SKM-1 (cell line): ENCODE measurements around the gene LRRC4C.

Experiments used
- DNase-seq: peaks from one replicate; lab custom pipeline; 2025; ENCODE audit not compliant: unreplicated experiment; lab: John Stamatoyannopoulos, UW

LRRC4C gene

DNA sequence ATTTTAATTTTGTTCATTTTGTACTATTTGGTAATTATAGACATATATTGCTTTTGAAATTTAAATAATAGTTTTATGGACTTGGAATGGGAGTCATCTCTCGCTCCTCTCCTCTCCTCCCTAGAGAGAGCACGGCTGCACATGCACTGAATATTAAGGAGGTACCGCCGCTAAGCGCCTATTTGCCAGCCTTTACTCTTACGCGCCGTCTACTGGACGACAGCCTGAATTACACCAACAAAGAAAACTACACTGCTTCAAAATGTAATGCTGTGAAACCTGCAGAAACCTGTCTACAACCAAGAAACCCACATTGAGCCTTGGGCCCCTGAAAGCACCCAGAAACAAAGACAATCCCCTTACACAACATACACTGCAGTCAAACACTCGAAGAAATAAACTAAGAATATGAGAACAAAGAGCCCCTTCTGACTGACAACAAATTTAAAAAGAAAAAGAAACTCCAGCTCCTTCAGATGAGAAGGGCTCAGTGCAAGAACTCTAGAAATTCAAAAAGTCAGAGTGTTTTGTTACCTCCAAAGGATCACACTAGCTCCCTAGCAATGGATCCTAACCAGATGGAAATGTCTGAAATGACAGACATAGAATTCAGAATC is 737.2 kb downstream of the LRRC4C start:
- DNase-seq, result no peak

DNA sequence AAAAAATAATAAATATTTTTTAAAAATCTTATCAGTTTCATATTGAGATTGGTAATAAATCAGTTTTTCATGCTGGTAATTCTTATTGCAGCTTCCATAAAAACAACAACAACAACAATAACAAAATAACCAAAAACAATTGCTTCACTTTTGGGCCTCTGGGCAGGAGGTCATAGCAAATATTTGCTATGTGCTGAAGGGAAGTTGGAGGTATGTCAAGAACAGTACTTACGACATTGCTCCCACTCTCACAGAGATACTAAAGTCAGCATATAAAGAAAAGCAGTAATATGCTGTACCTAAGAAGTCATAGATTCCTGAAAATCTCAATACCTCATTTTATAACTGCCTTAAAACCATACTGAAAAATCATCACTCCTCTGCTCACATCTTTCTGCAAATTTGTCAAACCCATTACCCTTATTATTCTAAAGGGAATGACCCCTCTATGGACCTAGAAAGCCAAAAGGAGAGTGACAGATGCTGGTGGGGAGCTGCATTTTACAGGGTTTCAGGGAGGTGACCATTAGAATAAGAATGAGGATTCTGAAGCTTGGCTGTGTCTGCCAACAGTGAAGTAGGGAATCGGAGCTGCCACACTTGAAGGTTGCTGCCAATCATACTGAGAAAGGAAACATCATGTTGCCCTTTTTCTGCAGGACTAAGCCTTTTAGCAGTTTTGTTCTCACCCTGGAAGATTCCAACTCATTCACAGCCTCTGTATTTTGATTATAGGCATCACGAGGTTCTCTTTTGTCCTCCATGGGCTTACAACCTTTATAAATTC is 742.9 kb downstream of the LRRC4C start:
- DNase-seq, result no peak

- no peak for DNase-seq
These were observed 746.4 kb downstream of the LRRC4C start for GRCh38 chr11:40713083-40713482.

DNA sequence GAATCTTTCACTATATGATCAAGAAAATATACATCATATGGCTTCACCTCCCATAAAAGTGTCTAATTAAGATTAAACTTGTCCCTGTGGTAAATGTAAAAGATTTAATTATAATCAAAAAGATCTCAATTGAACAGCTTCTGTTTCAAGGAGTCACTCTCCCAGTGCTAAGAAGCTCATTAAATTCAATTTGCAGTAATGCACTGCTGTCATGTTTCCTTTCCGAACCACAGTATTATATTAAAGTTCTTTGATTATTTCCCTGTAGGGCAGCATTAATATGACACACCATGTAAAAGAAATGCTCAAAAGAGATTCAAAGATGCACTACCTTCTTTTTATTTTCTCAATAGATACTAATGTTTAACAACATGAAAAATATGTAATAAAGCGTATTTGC is 758.4 kb downstream of the LRRC4C start:
- DNase-seq, result no peak

GRCh38 chr11:40689823-40690222 is 769.6 kb downstream of the LRRC4C start:
- DNase-seq, result no peak

DNA sequence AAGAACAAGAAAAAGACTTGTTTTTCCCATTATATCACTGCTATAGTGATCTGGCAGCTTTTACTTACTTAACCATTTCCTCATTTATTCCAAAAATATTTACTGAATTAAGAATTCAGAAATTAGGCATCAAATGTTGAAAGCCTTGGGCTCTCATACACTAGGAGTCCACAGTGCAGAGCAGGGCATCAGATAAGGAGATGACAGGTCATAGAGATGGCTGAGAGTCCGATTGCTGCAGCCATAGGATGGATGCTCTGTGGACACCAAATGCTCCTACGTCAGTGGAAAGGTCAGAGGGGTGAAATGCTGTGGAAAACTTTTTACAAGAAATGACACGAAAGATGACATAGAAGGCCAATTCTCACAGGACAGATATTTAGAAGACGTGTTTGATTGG is 771.1 kb downstream of the LRRC4C start:
- no peak for DNase-seq

GRCh38 chr11:40686765-40687164 is 772.7 kb downstream of the LRRC4C start:
- DNase-seq, result no peak

DNA sequence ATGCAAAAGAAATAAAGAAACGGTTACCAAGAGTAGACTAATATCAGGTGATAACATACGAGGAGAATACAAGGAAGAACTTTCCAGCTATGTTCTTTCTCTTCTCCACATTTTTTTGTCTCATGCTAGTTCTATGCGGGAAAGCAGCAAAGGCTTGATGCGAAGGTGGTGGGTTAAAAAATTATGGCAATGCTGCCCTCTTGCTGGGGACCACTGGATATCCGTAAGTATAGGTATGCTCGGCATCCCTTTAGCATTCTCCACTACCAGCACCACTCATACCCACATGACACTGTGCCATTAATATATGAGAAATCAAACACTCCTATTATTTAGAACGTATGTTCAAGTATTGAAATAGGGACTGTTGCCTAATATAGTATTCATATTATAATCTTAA is 776.4 kb downstream of the LRRC4C start:
- DNase-seq, result no peak

- DNase-seq, result no peak
These were observed 780.2 kb downstream of the LRRC4C start for GRCh38 chr11:40679276-40679675.

- no peak for DNase-seq
These were observed 812.2 kb downstream of the LRRC4C start for GRCh38 chr11:40647295-40647694.

DNA sequence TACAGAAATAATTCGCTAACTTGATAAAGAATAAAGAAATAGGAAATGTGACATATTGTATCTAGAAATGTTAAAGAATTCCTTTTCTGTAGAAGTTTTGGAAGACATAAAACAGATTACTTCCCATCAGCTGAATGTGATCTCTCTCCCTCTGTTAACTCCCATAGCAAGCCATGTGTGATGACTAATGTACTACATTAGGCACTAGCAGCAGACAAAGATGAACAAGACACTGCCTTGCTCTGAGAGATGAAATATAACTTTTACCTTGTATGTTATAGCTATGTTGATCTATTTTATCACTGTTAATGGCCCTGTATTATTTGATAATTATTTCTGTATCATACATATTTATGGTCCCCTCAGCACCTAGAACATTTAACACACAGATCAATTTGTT is 817.2 kb downstream of the LRRC4C start:
- no peak for DNase-seq

GRCh38 chr11:40619654-40620053 is 839.8 kb downstream of the LRRC4C start:
- no peak for DNase-seq

- no peak for DNase-seq
These were observed 852.7 kb downstream of the LRRC4C start for GRCh38 chr11:40606800-40607199.

- DNase-seq, result no peak
These were observed 856.4 kb downstream of the LRRC4C start for GRCh38 chr11:40602866-40603552.

GRCh38 chr11:40597546-40598113 is 861.8 kb downstream of the LRRC4C start:
- DNase-seq, result no peak

DNA sequence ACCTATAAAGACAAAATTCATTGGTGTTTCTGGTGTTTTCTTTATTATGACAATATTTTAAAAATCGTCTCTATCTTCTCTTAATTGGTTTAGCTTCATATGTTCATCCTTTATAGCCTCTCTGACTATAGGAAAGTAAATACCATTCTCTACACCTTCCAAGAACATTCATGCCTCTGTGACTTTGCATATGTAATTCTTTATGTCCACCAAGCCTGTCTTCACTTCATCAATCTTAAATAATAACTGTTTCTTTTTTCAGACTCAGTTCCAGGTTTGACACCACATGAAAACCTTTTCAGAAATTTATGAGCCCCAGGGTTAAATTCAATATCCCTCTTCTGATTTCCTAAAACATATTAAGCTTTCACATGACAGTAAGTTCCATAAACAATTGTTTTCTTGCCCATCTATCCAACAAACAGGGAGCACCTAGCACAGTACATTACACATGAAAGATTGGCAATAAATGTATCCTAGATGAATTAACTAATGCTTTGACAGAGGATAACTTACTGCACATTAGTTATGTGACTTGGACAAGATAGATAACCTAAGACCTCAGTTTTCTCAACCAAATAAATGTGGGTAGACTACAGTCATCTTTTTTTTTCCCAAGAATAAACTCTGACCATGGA is 886.1 kb downstream of the LRRC4C start:
- no peak for DNase-seq

DNA sequence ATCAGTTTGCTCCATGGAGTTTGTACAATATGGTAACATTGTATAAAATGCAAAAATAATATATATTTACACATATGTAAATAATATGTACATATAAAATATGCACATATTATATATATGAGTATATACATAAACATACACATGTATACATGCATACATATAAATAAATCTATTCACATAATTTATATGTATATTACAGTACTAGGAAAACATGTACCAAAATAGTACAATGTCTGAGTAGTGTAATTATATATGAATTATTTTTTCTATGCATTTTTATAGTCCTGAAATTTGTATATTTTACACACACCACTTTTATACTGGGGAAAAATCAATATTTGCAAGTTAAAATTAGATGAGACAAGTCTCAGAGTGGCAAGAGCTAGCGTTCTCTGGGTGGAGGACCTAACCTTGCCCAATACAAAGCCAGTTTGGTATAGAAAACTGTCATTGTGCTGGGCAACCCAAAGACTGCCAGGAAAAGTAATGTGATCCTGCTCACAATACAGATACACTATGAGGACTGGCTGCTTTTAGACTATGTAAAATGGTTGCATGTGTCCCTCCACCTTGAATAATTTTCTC is 889.4 kb downstream of the LRRC4C start:
- DNase-seq, result no peak

- DNase-seq, result no peak
These were observed 892.1 kb downstream of the LRRC4C start for GRCh38 chr11:40567392-40567791.

DNA sequence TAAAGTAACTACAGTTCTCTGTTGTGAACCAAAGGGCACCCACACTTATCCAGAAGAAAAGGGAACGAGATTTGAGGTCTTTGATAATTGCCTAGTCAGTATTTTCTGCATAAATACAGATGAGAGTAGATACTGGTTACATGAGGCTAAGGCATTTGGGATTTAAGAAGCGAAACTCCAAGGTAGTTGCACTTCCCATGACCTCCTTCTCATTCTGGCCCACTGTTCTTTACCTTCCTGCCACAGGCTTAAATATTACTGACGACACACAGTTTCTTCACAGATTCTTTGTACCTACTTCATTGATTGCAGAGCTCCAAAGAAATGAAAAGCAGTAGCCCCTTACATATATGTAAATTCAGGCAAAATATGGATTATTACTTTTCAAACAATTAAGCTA is 915.3 kb downstream of the LRRC4C start:
- no peak for DNase-seq

GRCh38 chr11:40542821-40543220 is 916.6 kb downstream of the LRRC4C start:
- no peak for DNase-seq

DNA sequence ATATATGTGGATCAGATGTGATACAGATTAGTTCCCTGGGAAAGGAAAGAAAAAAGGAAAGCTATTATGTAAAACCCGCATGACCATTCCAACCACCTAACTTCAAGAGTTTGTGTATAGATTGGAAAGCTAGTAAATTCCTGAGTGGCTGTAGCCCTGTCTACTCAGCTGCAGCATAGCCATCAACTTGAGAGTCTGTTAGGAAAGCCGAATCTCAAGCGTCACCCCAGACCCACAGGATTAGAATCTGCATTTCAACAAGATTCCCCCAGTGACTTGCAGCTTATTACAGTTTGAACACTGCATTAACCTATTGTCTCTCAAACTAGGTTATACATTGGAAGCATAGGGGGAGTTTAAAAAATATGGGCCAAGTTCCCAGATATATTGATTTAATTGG is 921.7 kb downstream of the LRRC4C start:
- no peak for DNase-seq
